ENCODE data around the gene CFB. TPM values are rescaled to one million over a fixed set of nuclear protein-coding genes. Genes with fewer than 3 reads are reported as not detected.
"Not testable (repeated sequence)": the region's sequence is repeated elsewhere in the genome, so short reads cannot be mapped to it uniquely, and the experiment has no call there.

Gene CFB
- polyA plus RNA-seq, 3 donors = 0.37 to 2.2 TPM; not detected in 1

DNA sequence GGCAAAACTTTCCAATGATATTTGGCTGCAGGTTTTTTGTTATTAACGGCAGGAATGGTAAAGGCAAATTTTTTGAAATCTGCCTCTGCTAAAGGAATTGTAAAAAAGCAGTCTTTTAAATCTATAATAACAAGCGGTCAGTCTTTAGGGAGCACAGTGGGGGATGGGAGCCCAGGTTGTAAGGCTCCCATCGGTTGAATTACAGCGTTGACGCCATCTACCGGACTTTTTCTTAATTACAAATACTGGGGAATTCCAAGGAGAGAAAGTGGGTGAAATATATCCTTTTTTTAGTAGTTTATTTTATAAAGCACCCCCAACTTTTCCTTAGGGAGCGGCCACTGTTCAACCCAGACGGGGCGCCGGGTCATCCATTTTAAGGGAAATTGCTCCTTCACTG lies 43.5 kb downstream of the CFB start:
- H3K4me1 ChIP-seq (ENCODE audit: control insufficient read depth in 1 of 2, insufficient read depth in 2 of 2, low read length in 2 of 2); H3K27me3 ChIP-seq (ENCODE audit: control insufficient read depth in 2 of 2, insufficient read depth in 2 of 2, low read length in 2 of 2); H3K36me3 Mint-ChIP-seq; intact Hi-C loops (cut with micrococcal nuclease); H3K9me3 Mint-ChIP-seq; DNase-seq; H3K4me3 ChIP-seq (replicated peaks in 1 of 3; ENCODE audit: low read depth in 2 of 3, low read length in 3 of 3); H3K27ac Mint-ChIP-seq; H4K20me1 ChIP-seq (ENCODE audit: insufficient read depth, low read length); H3K27me3 Mint-ChIP-seq (ENCODE audit: low read depth in 3 of 3); H3K4me1 Mint-ChIP-seq; H3K9me3 ChIP-seq (replicated peaks in 1 of 2; ENCODE audit: control insufficient read depth in 1 of 2, insufficient read depth in 1 of 2, low read length in 2 of 2); H3K9ac ChIP-seq (ENCODE audit: insufficient read depth, low read length, poor library complexity, severe bottlenecking); H2AFZ ChIP-seq (ENCODE audit: insufficient read depth, low read depth, low read length, poor library complexity, severe bottlenecking); H3K27ac ChIP-seq (ENCODE audit: low read depth in 1 of 2, low read length in 2 of 2); H3K79me2 ChIP-seq (ENCODE audit: insufficient read depth, low read length); H3K36me3 ChIP-seq (replicated peaks in 1 of 2; ENCODE audit: control insufficient read depth in 1 of 2, insufficient read depth in 2 of 2, low read length in 2 of 2); H3K4me2 ChIP-seq (replicated peaks; ENCODE audit: extremely low read depth, low read length, poor library complexity, severe bottlenecking); H3K4me3 Mint-ChIP-seq: not testable (repeated sequence)
- WGBS (ENCODE audit: insufficient coverage) = no CpG with 5 or more reads among the region's 10 CpGs

- H3K4me2 ChIP-seq (replicated peaks; ENCODE audit: extremely low read depth, low read length, poor library complexity, severe bottlenecking); H2AFZ ChIP-seq (ENCODE audit: insufficient read depth, low read depth, low read length, poor library complexity, severe bottlenecking); H3K27me3 Mint-ChIP-seq (ENCODE audit: low read depth in 3 of 3); H3K9ac ChIP-seq (ENCODE audit: insufficient read depth, low read length, poor library complexity, severe bottlenecking); H3K36me3 Mint-ChIP-seq; H4K20me1 ChIP-seq (ENCODE audit: insufficient read depth, low read length); DNase-seq; H3K79me2 ChIP-seq (ENCODE audit: insufficient read depth, low read length); H3K27ac ChIP-seq (ENCODE audit: low read depth in 1 of 2, low read length in 2 of 2); H3K36me3 ChIP-seq (replicated peaks in 1 of 2; ENCODE audit: control insufficient read depth in 1 of 2, insufficient read depth in 2 of 2, low read length in 2 of 2); intact Hi-C loops (cut with micrococcal nuclease); H3K4me3 ChIP-seq (replicated peaks in 1 of 3; ENCODE audit: low read depth in 2 of 3, low read length in 3 of 3); H3K4me1 Mint-ChIP-seq; H3K27ac Mint-ChIP-seq; H3K4me1 ChIP-seq (ENCODE audit: control insufficient read depth in 1 of 2, insufficient read depth in 2 of 2, low read length in 2 of 2); H3K27me3 ChIP-seq (ENCODE audit: control insufficient read depth in 2 of 2, insufficient read depth in 2 of 2, low read length in 2 of 2); H3K9me3 ChIP-seq (replicated peaks in 1 of 2; ENCODE audit: control insufficient read depth in 1 of 2, insufficient read depth in 1 of 2, low read length in 2 of 2); H3K9me3 Mint-ChIP-seq; H3K4me3 Mint-ChIP-seq: not testable (repeated sequence)
- no CpG with 5 or more reads among the region's 14 CpGs for WGBS (ENCODE audit: insufficient coverage)
Observed at GRCh38 chr6:31994421-31994820, 48.5 kb downstream of the CFB start.

DNA sequence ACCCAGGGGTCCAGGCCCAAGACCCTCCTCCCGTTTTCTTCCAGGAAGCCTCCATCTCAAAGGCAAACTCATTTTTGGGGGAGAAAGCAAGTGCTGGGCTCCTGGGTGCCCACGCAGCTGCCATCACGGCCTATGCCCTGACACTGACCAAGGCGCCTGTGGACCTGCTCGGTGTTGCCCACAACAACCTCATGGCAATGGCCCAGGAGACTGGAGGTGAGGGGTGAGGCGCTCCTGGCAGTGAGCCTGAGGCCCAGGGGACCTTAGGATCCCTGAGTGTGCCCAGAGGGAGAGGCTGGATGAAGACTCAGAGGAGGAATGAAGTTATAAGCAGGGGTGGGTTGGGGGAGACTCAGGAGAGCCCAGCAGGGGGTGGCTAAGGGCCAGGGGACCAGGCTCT lies 50.5 kb downstream of the CFB start:
- H3K9me3 Mint-ChIP-seq; H3K36me3 ChIP-seq (replicated peaks in 1 of 2; ENCODE audit: control insufficient read depth in 1 of 2, insufficient read depth in 2 of 2, low read length in 2 of 2); H3K4me3 Mint-ChIP-seq; H3K4me1 ChIP-seq (ENCODE audit: control insufficient read depth in 1 of 2, insufficient read depth in 2 of 2, low read length in 2 of 2); H3K9ac ChIP-seq (ENCODE audit: insufficient read depth, low read length, poor library complexity, severe bottlenecking); H3K4me3 ChIP-seq (replicated peaks in 1 of 3; ENCODE audit: low read depth in 2 of 3, low read length in 3 of 3); H3K4me1 Mint-ChIP-seq; H3K27me3 Mint-ChIP-seq (ENCODE audit: low read depth in 3 of 3); H4K20me1 ChIP-seq (ENCODE audit: insufficient read depth, low read length); H3K36me3 Mint-ChIP-seq; H2AFZ ChIP-seq (ENCODE audit: insufficient read depth, low read depth, low read length, poor library complexity, severe bottlenecking); H3K4me2 ChIP-seq (replicated peaks; ENCODE audit: extremely low read depth, low read length, poor library complexity, severe bottlenecking); H3K27ac ChIP-seq (ENCODE audit: low read depth in 1 of 2, low read length in 2 of 2); H3K9me3 ChIP-seq (replicated peaks in 1 of 2; ENCODE audit: control insufficient read depth in 1 of 2, insufficient read depth in 1 of 2, low read length in 2 of 2); H3K27me3 ChIP-seq (ENCODE audit: control insufficient read depth in 2 of 2, insufficient read depth in 2 of 2, low read length in 2 of 2); DNase-seq; H3K79me2 ChIP-seq (ENCODE audit: insufficient read depth, low read length); intact Hi-C loops (cut with micrococcal nuclease); H3K27ac Mint-ChIP-seq: not testable (repeated sequence)
- WGBS (ENCODE audit: insufficient coverage) = 100% methylated on average over 3 of the region's 6 CpGs

Small RNA genes lying within 50 kb of the gene (small RNA-seq; reads per million reads assigned to genes)
- gene AL645922.1 (ENCODE audit: insufficient read length, low read depth) = not detected

Other genes starting within 250 kb of the CFB start
- 100 to 1,000 TPM in 1 of 3 donors, 10 to 100 TPM in 2; 53.0 to 122 (median 56.0) TPM for gene ABHD16A, start 242.8 kb upstream of the CFB start, polyA plus RNA-seq
- gene LY6G6F, start 239.2 kb upstream of the CFB start, polyA plus RNA-seq = under 1 TPM in 1 of 3 donors, not detected in 2; 0.51 TPM
- not detected for gene LY6G6D, start 230.7 kb upstream of the CFB start, polyA plus RNA-seq
- under 1 TPM in 1 of 3 donors, not detected in 2; 0.27 TPM for gene LY6G6C, start 224.3 kb upstream of the CFB start, polyA plus RNA-seq
- under 1 TPM; 0.09 to 0.75 (median 0.68) TPM for gene MPIG6B, start 222.7 kb upstream of the CFB start, polyA plus RNA-seq
- gene DDAH2, start 216.8 kb upstream of the CFB start, polyA plus RNA-seq = 10 to 100 TPM; 29.8 to 56.0 (median 30.6) TPM
- gene CLIC1, start 209.6 kb upstream of the CFB start, polyA plus RNA-seq = 1,000 to 10,000 TPM in 2 of 3 donors, 100 to 1,000 TPM in 1; 676 to 1,304 (median 1,196) TPM
- 10 to 100 TPM in 1 of 3 donors, 1 to 10 TPM in 1, under 1 TPM in 1; 0.58 to 31.2 (median 1.9) TPM for gene MSH5, start 206.1 kb upstream of the CFB start, polyA plus RNA-seq
- 10 to 100 TPM in 1 of 3 donors, not detected in 2; 10.4 TPM for gene SAPCD1, start 183.4 kb upstream of the CFB start, polyA plus RNA-seq
- under 1 TPM in 1 of 3 donors, not detected in 2; 0.57 TPM for gene VWA7, start 168.8 kb upstream of the CFB start, polyA plus RNA-seq
- 10 to 100 TPM; 22.2 to 28.9 (median 27.3) TPM for gene VARS1, start 150.3 kb upstream of the CFB start, polyA plus RNA-seq
- 10 to 100 TPM; 26.0 to 41.0 (median 40.0) TPM for gene LSM2, start 139.1 kb upstream of the CFB start, polyA plus RNA-seq
- gene HSPA1L, start 130.8 kb upstream of the CFB start, polyA plus RNA-seq = under 1 TPM; 0.53 to 0.72 (median 0.55) TPM
- 100 to 1,000 TPM; 144 to 215 (median 200) TPM for gene HSPA1A, start 130.6 kb upstream of the CFB start, polyA plus RNA-seq
- gene HSPA1B, start 118.4 kb upstream of the CFB start, polyA plus RNA-seq = 10 to 100 TPM in 1 of 3 donors, 1 to 10 TPM in 2; 3.4 to 81.4 (median 4.8) TPM
- 10 to 100 TPM; 70.2 to 89.5 (median 81.8) TPM for gene NEU1, start 83.3 kb upstream of the CFB start, polyA plus RNA-seq
- gene SLC44A4, start 67.1 kb upstream of the CFB start, polyA plus RNA-seq = under 1 TPM in 1 of 3 donors, not detected in 2; 0.09 TPM
- gene EHMT2, start 48.4 kb upstream of the CFB start, polyA plus RNA-seq = 10 to 100 TPM in 2 of 3 donors, 1 to 10 TPM in 1; 9.9 to 52.8 (median 16.0) TPM
- gene ZBTB12, start 44.0 kb upstream of the CFB start, polyA plus RNA-seq = under 1 TPM in 1 of 3 donors, not detected in 2; 0.11 TPM
- gene C2, start 18.4 kb upstream of the CFB start, polyA plus RNA-seq = 1 to 10 TPM; 5.4 to 7.2 (median 6.5) TPM
- 10 to 100 TPM; 48.8 to 74.4 (median 61.4) TPM for gene NELFE, start 12.9 kb downstream of the CFB start, polyA plus RNA-seq
- gene SKIC2, start 13.1 kb downstream of the CFB start, polyA plus RNA-seq = 10 to 100 TPM; 13.2 to 72.1 (median 13.2) TPM
- 10 to 100 TPM in 2 of 3 donors, 1 to 10 TPM in 1; 5.5 to 49.6 (median 10.4) TPM for gene DXO, start 26.0 kb downstream of the CFB start, polyA plus RNA-seq
- gene C4A, start 36.0 kb downstream of the CFB start, polyA plus RNA-seq = 10 to 100 TPM in 1 of 3 donors, not detected in 2; 12.6 TPM
- gene C4B, start 68.7 kb downstream of the CFB start, polyA plus RNA-seq = 10 to 100 TPM in 1 of 3 donors, under 1 TPM in 1, not detected in 1; 0.18 to 11.6 TPM
- gene CYP21A2, start 92.3 kb downstream of the CFB start, polyA plus RNA-seq = under 1 TPM in 1 of 3 donors, not detected in 2; 0.16 TPM
- 1 to 10 TPM in 1 of 3 donors, not detected in 2; 1.2 TPM for gene TNXB, start 163.2 kb downstream of the CFB start, polyA plus RNA-seq
- 100 to 1,000 TPM in 1 of 3 donors, 10 to 100 TPM in 2; 15.7 to 147 (median 17.8) TPM for gene ATF6B, start 182.2 kb downstream of the CFB start, polyA plus RNA-seq
- gene FKBPL, start 184.2 kb downstream of the CFB start, polyA plus RNA-seq = 1 to 10 TPM; 1.2 to 2.4 (median 1.8) TPM
- not detected for gene PRRT1, start 205.8 kb downstream of the CFB start, polyA plus RNA-seq
- 1 to 10 TPM; 1.4 to 4.0 (median 1.8) TPM for gene PPT2, start 208.0 kb downstream of the CFB start, polyA plus RNA-seq
- 1 to 10 TPM in 1 of 3 donors, under 1 TPM in 1, not detected in 1; 0.22 to 1.8 TPM for gene EGFL8, start 218.5 kb downstream of the CFB start, polyA plus RNA-seq
- 10 to 100 TPM in 2 of 3 donors, 1 to 10 TPM in 1; 9.9 to 34.4 (median 11.3) TPM for gene AGPAT1, start 230.0 kb downstream of the CFB start, polyA plus RNA-seq
- gene RNF5, start 232.3 kb downstream of the CFB start, polyA plus RNA-seq = 100 to 1,000 TPM in 1 of 3 donors, 10 to 100 TPM in 2; 62.2 to 108 (median 83.5) TPM
- gene AGER, start 238.2 kb downstream of the CFB start, polyA plus RNA-seq = 10 to 100 TPM in 1 of 3 donors, under 1 TPM in 1, not detected in 1; 0.60 to 55.0 TPM
- 100 to 1,000 TPM in 1 of 3 donors, 1 to 10 TPM in 2; 1.9 to 201 (median 4.0) TPM for gene PBX2, start 244.1 kb downstream of the CFB start, polyA plus RNA-seq
- 100 to 1,000 TPM in 2 of 3 donors, 10 to 100 TPM in 1; 86.1 to 340 (median 101) TPM for gene GPSM3, start 246.5 kb downstream of the CFB start, polyA plus RNA-seq